Chondrocyte (in vitro differentiated cells): ENCODE results near the gene RAP1B. TPM values are rescaled to one million over a fixed set of nuclear protein-coding genes. Genes with fewer than 3 reads are reported as not detected.
"Not testable (repeated sequence)": the region's sequence is repeated elsewhere in the genome, so short reads cannot be mapped to it uniquely, and the experiment has no call there.

Experiments
- DNase-seq: peaks from one replicate; pipeline ENCODE4 v3.0.0; 2021; ENCODE audit warnings: mixed read lengths, low spot score
- H3K27ac Mint-ChIP-seq: one replicate; pipeline ENCODE4 v1.8.0; 2021; ENCODE audit warnings: mild to moderate bottlenecking, moderate library complexity, mixed read lengths; ENCODE audit not compliant: unreplicated experiment
- H3K27me3 Mint-ChIP-seq: 2 replicates; pipeline ENCODE4 v1.8.0; 2021; ENCODE audit warnings: low read depth, mixed read lengths
- H3K36me3 Mint-ChIP-seq: 2 replicates; pipeline ENCODE4 v1.8.0; 2021; ENCODE audit warnings: low read depth, mixed read lengths
- H3K4me1 Mint-ChIP-seq: 2 replicates; pipeline ENCODE4 v1.8.0; 2021; ENCODE audit warnings: low read depth, mild to moderate bottlenecking, mixed read lengths
- H3K4me3 Mint-ChIP-seq: one replicate; pipeline ENCODE4 v1.8.0; 2021; ENCODE audit warnings: mild to moderate bottlenecking, moderate library complexity, mixed read lengths; ENCODE audit not compliant: unreplicated experiment
- H3K9me3 Mint-ChIP-seq: 2 replicates; pipeline ENCODE4 v1.8.0; 2021; ENCODE audit warnings: low read depth, mixed read lengths
- CTCF ChIP-seq: fragments of 200-600 bp; sonication (generic); IDR thresholded peaks from 2 replicates; pipeline ENCODE4 v1.5.0; 2021; ENCODE audit warnings: antibody characterized with exemption, mild to moderate bottlenecking, moderate library complexity
- total RNA-seq: library from RNA; stranded (reverse); gene quantifications from 3 replicates; pipeline ENCODE4 v1.2.1, GENCODE V29; 2021

RAP1B gene
- total RNA-seq, 1 donor from 2014 or later, result 239 TPM

- H3K27ac Mint-ChIP-seq, result peak overlapping the region; percentile 88
- no peak overlapping the region for H3K4me3 Mint-ChIP-seq
- H3K36me3 Mint-ChIP-seq, result peaks cover 12% of the 10 kb centered on the region
- no peak for DNase-seq
- H3K4me1 Mint-ChIP-seq, result peaks cover 54% of the 10 kb centered on the region
- peaks cover 5% of the 10 kb centered on the region for H3K9me3 Mint-ChIP-seq
- H3K27me3 Mint-ChIP-seq, result no peaks in the 10 kb centered on the region
- no peak for TF ChIP-seq CTCF
These were observed 20.5 kb downstream of the RAP1B start for GRCh38 chr12:68631227-68631626.

- TF ChIP-seq CTCF, result no peak
- no peaks in the 10 kb centered on the region for H3K27me3 Mint-ChIP-seq
- H3K4me3 Mint-ChIP-seq, result no peak overlapping the region
- no peak overlapping the region for H3K27ac Mint-ChIP-seq
- DNase-seq, result no peak
- peaks cover 63% of the 10 kb centered on the region for H3K4me1 Mint-ChIP-seq
- H3K9me3 Mint-ChIP-seq, result peaks cover 5% of the 10 kb centered on the region
- H3K36me3 Mint-ChIP-seq, result peaks cover 5% of the 10 kb centered on the region
These were observed 21.8 kb downstream of the RAP1B start for GRCh38 chr12:68632486-68632885.

GRCh38 chr12:68633614-68634558 is 23.2 kb downstream of the RAP1B start:
- H3K4me1 Mint-ChIP-seq, result peaks cover 75% of the 10 kb centered on the region
- H3K9me3 Mint-ChIP-seq, result no peaks in the 10 kb centered on the region
- peaks cover 4% of the 10 kb centered on the region for H3K36me3 Mint-ChIP-seq
- H3K27ac Mint-ChIP-seq, result peak overlapping the region; percentile 71
- no peaks in the 10 kb centered on the region for H3K27me3 Mint-ChIP-seq
- TF ChIP-seq CTCF, result no peak
- DNase-seq, result no peak
- no peak overlapping the region for H3K4me3 Mint-ChIP-seq

- no peak for TF ChIP-seq CTCF
- Mint-ChIP-seq H3K27me3 (no peaks in the 10 kb centered on the region), H3K27ac (peak overlapping the region; percentile 61), H3K4me3 (no peak overlapping the region), H3K36me3 (peaks cover 4% of the 10 kb centered on the region), H3K9me3 (no peaks in the 10 kb centered on the region), H3K4me1 (peaks cover 86% of the 10 kb centered on the region)
- DNase-seq, result no peak
These were observed 25.6 kb downstream of the RAP1B start for GRCh38 chr12:68636268-68636667.

GRCh38 chr12:68637439-68637838 is 26.7 kb downstream of the RAP1B start:
- H3K27ac Mint-ChIP-seq, DNase-seq, H3K4me3 Mint-ChIP-seq, H3K36me3 Mint-ChIP-seq, H3K9me3 Mint-ChIP-seq, H3K27me3 Mint-ChIP-seq: not testable (repeated sequence)
- peaks cover 89% of the 10 kb centered on the region for H3K4me1 Mint-ChIP-seq
